OCI-LY7 (cell line): ENCODE measurements around the gene ANKRD27.

Experiments
- CTCF ChIP-seq: fragments of 200-600 bp; sonication (generic); conservative IDR thresholded peaks from 2 replicates; pipeline ENCODE4 v1.5.1; 2014; ENCODE audit warnings: mild to moderate bottlenecking, antibody characterized with exemption, low read length, moderate library complexity, mixed read lengths
- EZH2phosphoT487 ChIP-seq: fragments of 200-600 bp; sonication (generic); IDR thresholded peaks from 2 replicates; pipeline ENCODE4 v1.6.1; 2018; ENCODE audit warnings: low read depth, borderline replicate concordance, mild to moderate bottlenecking, mixed run types, antibody characterized with exemption, low read length, moderate library complexity, mixed read lengths

- TF ChIP-seq CTCF = no peak
- TF ChIP-seq EZH2phosphoT487 = no peak
These were observed 24.3 kb downstream of the ANKRD27 start for GRCh38 chr19:32650671-32651070.
